GM12873 (cell line): Measurements from ENCODE around the gene HDAC3.

Experiments
- CTCF ChIP-seq: IDR thresholded peaks from 2 replicates; pipeline ENCODE4 v1.5.1; 2012; ENCODE audit warnings: low read depth, mild to moderate bottlenecking, moderate library complexity, low read length, control low read depth; ENCODE audit not compliant: insufficient read depth; ENCODE audit errors: missing control alignments

The HDAC3 gene

GRCh38 chr5:141608046-141608445 lies 28.6 kb downstream of the HDAC3 start:
- TF ChIP-seq CTCF, result no peak

DNA sequence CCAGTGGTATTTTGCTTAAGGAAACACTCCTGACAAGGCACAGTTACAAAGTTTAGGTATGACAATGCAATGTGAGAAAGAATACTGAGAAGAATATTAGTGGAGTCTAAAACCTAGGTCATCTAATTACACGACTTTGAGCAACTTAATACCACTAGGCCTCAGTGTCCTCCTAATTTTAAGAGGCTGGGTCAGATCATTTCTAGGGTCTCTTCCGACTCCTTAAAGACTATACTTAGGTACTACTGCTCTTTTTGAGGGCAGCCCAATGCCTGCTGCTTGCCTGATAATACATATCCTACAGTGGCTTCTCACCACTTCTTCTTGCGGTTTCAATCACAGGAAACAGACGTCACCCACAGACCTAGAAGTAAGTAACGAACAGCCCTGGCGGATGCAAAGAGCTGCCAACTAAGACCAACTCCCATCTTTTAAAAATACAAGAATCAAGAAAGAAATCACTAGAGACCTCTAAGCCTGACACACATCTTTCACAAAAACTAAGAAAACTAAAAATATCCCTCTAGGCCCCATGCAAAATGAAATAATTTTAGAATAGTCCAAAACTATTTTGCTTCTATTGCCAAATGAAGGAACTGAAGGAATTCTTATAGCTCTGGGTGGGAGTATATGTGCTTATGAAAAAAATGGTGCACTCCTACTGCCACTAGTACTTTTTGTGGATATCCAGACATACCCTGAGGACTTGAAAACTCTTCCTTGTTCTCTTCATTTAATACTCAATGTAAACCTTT lies 30.9 kb downstream of the HDAC3 start:
- no peak for TF ChIP-seq CTCF

- no peak for TF ChIP-seq CTCF
These were observed 32.5 kb downstream of the HDAC3 start for GRCh38 chr5:141603923-141604717.

GRCh38 chr5:141602606-141603005 lies 34.0 kb downstream of the HDAC3 start:
- TF ChIP-seq CTCF, result no peak

- TF ChIP-seq CTCF, result no peak
These were observed 38.0 kb downstream of the HDAC3 start for GRCh38 chr5:141598391-141599345.

DNA sequence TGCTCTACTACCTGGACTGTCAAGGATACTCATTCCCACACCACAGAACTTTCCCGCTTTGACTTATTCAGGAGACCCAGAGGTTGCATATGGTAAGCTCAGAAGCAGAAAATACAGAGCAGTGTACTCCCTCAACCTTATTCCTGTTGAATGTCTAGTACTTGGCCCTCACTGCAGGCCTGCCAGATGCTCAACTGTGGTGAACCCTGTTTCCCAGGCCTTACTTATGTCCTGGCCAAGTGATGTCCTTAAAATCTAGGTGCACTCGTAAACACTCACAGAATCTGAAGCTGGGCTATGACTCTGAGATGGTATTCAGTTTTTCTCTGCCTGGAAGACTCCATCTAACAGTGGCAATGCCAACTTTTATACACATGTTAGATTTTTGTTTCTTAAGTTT lies 38.8 kb downstream of the HDAC3 start:
- TF ChIP-seq CTCF, result no peak
